Measurements from ENCODE around the gene KRTAP3-1. TPM values are rescaled to one million over a fixed set of nuclear protein-coding genes. Genes with fewer than 3 reads are reported as not detected.
A peak's percentile ranks its signal among the peaks of the same experiment; 100 is the strongest.

KRTAP3-1 gene
- polyA plus RNA-seq, 3 donors from 2014 or later = not detected

- H3K9me3 Mint-ChIP-seq = no peaks in the 10 kb centered on the region
- no peak overlapping the region for H3K27ac Mint-ChIP-seq
- H3K4me3 Mint-ChIP-seq = no peak overlapping the region
- H3K27me3 Mint-ChIP-seq (ENCODE audit: low read depth in 3 of 3) = peaks cover 0 to 10% (median 7%) of the 10 kb centered on the region in 3 donors
- no peaks in the 10 kb centered on the region for H3K4me1 Mint-ChIP-seq
- no peaks in the 10 kb centered on the region for H3K36me3 Mint-ChIP-seq
- DNase-seq = no peak
Observed at GRCh38 chr17:40980596-40980995, 28.3 kb downstream of the KRTAP3-1 start.

GRCh38 chr17:40980117-40980516 is 28.8 kb downstream of the KRTAP3-1 start:
- Mint-ChIP-seq H3K9me3 (no peaks in the 10 kb centered on the region), H3K27me3 (ENCODE audit: low read depth in 3 of 3) (peaks cover 4 to 14% (median 8%) of the 10 kb centered on the region in 3 donors), H3K36me3 (no peaks in the 10 kb centered on the region), H3K27ac (no peak overlapping the region), H3K4me3 (no peak overlapping the region), H3K4me1 (no peaks in the 10 kb centered on the region)
- DNase-seq = no peak

GRCh38 chr17:40978575-40979151 is 30.3 kb downstream of the KRTAP3-1 start:
- H3K36me3 Mint-ChIP-seq = no peaks in the 10 kb centered on the region
- no peak overlapping the region for H3K4me3 Mint-ChIP-seq
- no peak overlapping the region for H3K27ac Mint-ChIP-seq

GRCh38 chr17:40975516-40975915 is 33.4 kb downstream of the KRTAP3-1 start:
- no peaks in the 10 kb centered on the region for H3K36me3 Mint-ChIP-seq
- DNase-seq = no peak
- no peak overlapping the region for H3K4me3 Mint-ChIP-seq
- peaks cover 5 to 13% (median 12%) of the 10 kb centered on the region in 3 donors for H3K27me3 Mint-ChIP-seq (ENCODE audit: low read depth in 3 of 3)
- no peak overlapping the region for H3K27ac Mint-ChIP-seq
- H3K4me1 Mint-ChIP-seq = no peaks in the 10 kb centered on the region
- peaks cover 0 to 2% (median 0%) of the 10 kb centered on the region in 6 donors for H3K9me3 Mint-ChIP-seq

More at GRCh38 chr17:40978575-40979151, 30.3 kb downstream of the KRTAP3-1 start:
- peaks cover 5 to 16% (median 9%) of the 10 kb centered on the region in 3 donors for H3K27me3 Mint-ChIP-seq (ENCODE audit: low read depth in 3 of 3)
- H3K4me1 Mint-ChIP-seq = no peaks in the 10 kb centered on the region
- H3K9me3 Mint-ChIP-seq = no peaks in the 10 kb centered on the region
- DNase-seq = no peak

GRCh38 chr17:40974366-40974765 is 34.6 kb downstream of the KRTAP3-1 start:
- Mint-ChIP-seq H3K27ac (no peak overlapping the region), H3K4me1 (no peaks in the 10 kb centered on the region), H3K4me3 (no peak overlapping the region), H3K9me3 (peaks cover 0 to 2% (median 0%) of the 10 kb centered on the region in 6 donors), H3K36me3 (no peaks in the 10 kb centered on the region), H3K27me3 (ENCODE audit: low read depth in 3 of 3) (peaks cover 5 to 17% (median 15%) of the 10 kb centered on the region in 3 donors)
- no peak for DNase-seq

- no peak overlapping the region for H3K27ac Mint-ChIP-seq
- DNase-seq = no peak
- H3K4me1 Mint-ChIP-seq = no peaks in the 10 kb centered on the region
- H3K27me3 Mint-ChIP-seq (ENCODE audit: low read depth in 3 of 3) = peaks cover 4 to 15% (median 6%) of the 10 kb centered on the region in 3 donors
- no peak overlapping the region for H3K4me3 Mint-ChIP-seq
- H3K36me3 Mint-ChIP-seq = no peaks in the 10 kb centered on the region
- H3K9me3 Mint-ChIP-seq = peaks cover 0 to 3% (median 0%) of the 10 kb centered on the region in 6 donors
Observed at GRCh38 chr17:40967582-40967981, 41.3 kb downstream of the KRTAP3-1 start.

GRCh38 chr17:40966848-40967247 is 42.1 kb downstream of the KRTAP3-1 start, which contains the start of gene KRT39:
KRT39 (minus strand) TSS chr17:40966948; CDS start chr17:40966856, 92 bp downstream.
- H3K4me1 Mint-ChIP-seq = no peaks in the 10 kb centered on the region
- no peak within 1 kb of the TSS for H3K4me3 Mint-ChIP-seq
- H3K36me3 Mint-ChIP-seq = no peaks in the 10 kb centered on the region
- no peak within 1 kb of the TSS for H3K27ac Mint-ChIP-seq
- peaks cover 4 to 15% (median 4%) of the 10 kb centered on the region in 3 donors for H3K27me3 Mint-ChIP-seq (ENCODE audit: low read depth in 3 of 3)
- DNase-seq = no peak
- H3K9me3 Mint-ChIP-seq = peaks cover 0 to 2% (median 0%) of the 10 kb centered on the region in 6 donors

GRCh38 chr17:40963838-40964237 is 45.1 kb downstream of the KRTAP3-1 start:
- Mint-ChIP-seq H3K4me3 (no peak overlapping the region), H3K9me3 (peaks cover 0 to 1% (median 0%) of the 10 kb centered on the region in 6 donors), H3K27me3 (ENCODE audit: low read depth in 3 of 3) (peaks cover 2 to 12% (median 4%) of the 10 kb centered on the region in 3 donors), H3K36me3 (no peaks in the 10 kb centered on the region), H3K4me1 (no peaks in the 10 kb centered on the region), H3K27ac (peak overlapping the region in 1 of 6 donors; percentile 23)
- peak in 1 of 3 donors; percentile 14 for DNase-seq

GRCh38 chr17:40962059-40962561 is 46.8 kb downstream of the KRTAP3-1 start:
- no peak for DNase-seq
- Mint-ChIP-seq H3K4me1 (no peaks in the 10 kb centered on the region), H3K27ac (no peak overlapping the region), H3K27me3 (ENCODE audit: low read depth in 3 of 3) (peaks cover 2 to 7% (median 4%) of the 10 kb centered on the region in 3 donors), H3K4me3 (no peak overlapping the region), H3K9me3 (no peaks in the 10 kb centered on the region), H3K36me3 (no peaks in the 10 kb centered on the region)

GRCh38 chr17:40961591-40961990 is 47.3 kb downstream of the KRTAP3-1 start:
- Mint-ChIP-seq H3K4me1 (no peaks in the 10 kb centered on the region), H3K4me3 (no peak overlapping the region), H3K27ac (no peak overlapping the region), H3K36me3 (no peaks in the 10 kb centered on the region), H3K9me3 (no peaks in the 10 kb centered on the region), H3K27me3 (ENCODE audit: low read depth in 3 of 3) (peaks cover 2 to 7% (median 4%) of the 10 kb centered on the region in 3 donors)
- no peak for DNase-seq

- Mint-ChIP-seq H3K9me3 (no peaks in the 10 kb centered on the region), H3K4me3 (no peak overlapping the region), H3K4me1 (no peaks in the 10 kb centered on the region), H3K27me3 (ENCODE audit: low read depth in 3 of 3) (peaks cover 2 to 4% (median 2%) of the 10 kb centered on the region in 3 donors), H3K36me3 (no peaks in the 10 kb centered on the region), H3K27ac (no peak overlapping the region)
- DNase-seq = no peak
Observed at GRCh38 chr17:40960144-40960543, 48.8 kb downstream of the KRTAP3-1 start.

Other genes starting within 250 kb of the KRTAP3-1 start
- gene KRT26, start 236.9 kb downstream of the KRTAP3-1 start, polyA plus RNA-seq = not detected
- gene KRT27, start 226.6 kb downstream of the KRTAP3-1 start, polyA plus RNA-seq = not detected
- gene KRT28, start 209.2 kb downstream of the KRTAP3-1 start, polyA plus RNA-seq = not detected
- 100 to 1,000 TPM; 120 to 191 (median 182) TPM for gene KRT10, start 186.5 kb downstream of the KRTAP3-1 start, polyA plus RNA-seq
- not detected for gene KRT12, start 141.9 kb downstream of the KRTAP3-1 start, polyA plus RNA-seq
- not detected for gene KRT20, start 123.9 kb downstream of the KRTAP3-1 start, polyA plus RNA-seq
- gene KRT23, start 71.5 kb downstream of the KRTAP3-1 start, polyA plus RNA-seq = not detected
- gene KRT39, start 42.2 kb downstream of the KRTAP3-1 start, polyA plus RNA-seq = not detected
- gene KRT40, start 24.8 kb downstream of the KRTAP3-1 start, polyA plus RNA-seq = not detected
- not detected for gene KRTAP3-3, start 15.0 kb downstream of the KRTAP3-1 start, polyA plus RNA-seq
- gene KRTAP3-2, start 9.2 kb downstream of the KRTAP3-1 start, polyA plus RNA-seq = not detected
- gene KRTAP1-5, start 18.1 kb upstream of the KRTAP3-1 start, polyA plus RNA-seq = not detected
- gene KRTAP1-4, start 21.1 kb upstream of the KRTAP3-1 start, polyA plus RNA-seq = not detected
- gene KRTAP1-3, start 25.7 kb upstream of the KRTAP3-1 start, polyA plus RNA-seq = not detected
- not detected for gene KRTAP1-1, start 32.3 kb upstream of the KRTAP3-1 start, polyA plus RNA-seq
- gene KRTAP2-1, start 38.2 kb upstream of the KRTAP3-1 start, polyA plus RNA-seq = not detected
- not detected for gene KRTAP2-2, start 46.1 kb upstream of the KRTAP3-1 start, polyA plus RNA-seq
- gene KRTAP2-3, start 51.0 kb upstream of the KRTAP3-1 start, polyA plus RNA-seq = not detected
- gene KRTAP2-4, start 56.8 kb upstream of the KRTAP3-1 start, polyA plus RNA-seq = not detected
- not detected for gene KRTAP4-7, start 75.0 kb upstream of the KRTAP3-1 start, polyA plus RNA-seq
- gene KRTAP4-8, start 89.0 kb upstream of the KRTAP3-1 start, polyA plus RNA-seq = not detected
- not detected for gene KRTAP4-16, start 93.1 kb upstream of the KRTAP3-1 start, polyA plus RNA-seq
- gene KRTAP4-9, start 96.3 kb upstream of the KRTAP3-1 start, polyA plus RNA-seq = not detected
- gene KRTAP4-11, start 109.2 kb upstream of the KRTAP3-1 start, polyA plus RNA-seq = not detected
- not detected for gene KRTAP4-12, start 115.1 kb upstream of the KRTAP3-1 start, polyA plus RNA-seq
- not detected for gene KRTAP4-6, start 131.4 kb upstream of the KRTAP3-1 start, polyA plus RNA-seq
- not detected for gene KRTAP4-5, start 140.7 kb upstream of the KRTAP3-1 start, polyA plus RNA-seq
- gene KRTAP4-4, start 151.6 kb upstream of the KRTAP3-1 start, polyA plus RNA-seq = not detected
- not detected for gene KRTAP4-3, start 159.1 kb upstream of the KRTAP3-1 start, polyA plus RNA-seq
- not detected for gene KRTAP4-2, start 169.1 kb upstream of the KRTAP3-1 start, polyA plus RNA-seq
- not detected for gene KRTAP4-1, start 175.8 kb upstream of the KRTAP3-1 start, polyA plus RNA-seq
- not detected for gene KRTAP9-1, start 180.8 kb upstream of the KRTAP3-1 start, polyA plus RNA-seq
- gene KRTAP9-2, start 217.5 kb upstream of the KRTAP3-1 start, polyA plus RNA-seq = not detected
- not detected for gene KRTAP9-3, start 223.3 kb upstream of the KRTAP3-1 start, polyA plus RNA-seq
- gene KRTAP9-8, start 228.9 kb upstream of the KRTAP3-1 start, polyA plus RNA-seq = not detected
- gene KRTAP9-4, start 240.6 kb upstream of the KRTAP3-1 start, polyA plus RNA-seq = not detected
- not detected for gene KRTAP9-9, start 246.3 kb upstream of the KRTAP3-1 start, polyA plus RNA-seq

Data from immature natural killer cell (primary cell).